Right lung (tissue), 5 donors: Measurements from ENCODE around the gene HABP4. TPM values are rescaled to one million over a fixed set of nuclear protein-coding genes. Genes with fewer than 3 reads are reported as not detected.
"Not testable (repeated sequence)": the region's sequence is repeated elsewhere in the genome, so short reads cannot be mapped to it uniquely, and the experiment has no call there.

Source experiments
- DNase-seq, 2 donors: peaks; one replicate each; pipeline ENCODE4 v3.0.0-alpha.2; 2013
- polyA plus RNA-seq, 5 donors: library from polyadenylated mRNA; unstranded; fragments of 120-200 nt; gene quantifications; one replicate each; pipeline versions ENCODE4 v1.2.1 to v1.2.3, GENCODE V29; 2013; ENCODE audit warnings: inconsistent platforms in 1 of 5, low replicate concordance in 1 of 5; ENCODE audit not compliant: insufficient read length in 5 of 5, insufficient read depth in 1 of 5

The HABP4 gene
- polyA plus RNA-seq, 5 donors: 8.0 to 12.4 (median 9.8) TPM

DNA sequence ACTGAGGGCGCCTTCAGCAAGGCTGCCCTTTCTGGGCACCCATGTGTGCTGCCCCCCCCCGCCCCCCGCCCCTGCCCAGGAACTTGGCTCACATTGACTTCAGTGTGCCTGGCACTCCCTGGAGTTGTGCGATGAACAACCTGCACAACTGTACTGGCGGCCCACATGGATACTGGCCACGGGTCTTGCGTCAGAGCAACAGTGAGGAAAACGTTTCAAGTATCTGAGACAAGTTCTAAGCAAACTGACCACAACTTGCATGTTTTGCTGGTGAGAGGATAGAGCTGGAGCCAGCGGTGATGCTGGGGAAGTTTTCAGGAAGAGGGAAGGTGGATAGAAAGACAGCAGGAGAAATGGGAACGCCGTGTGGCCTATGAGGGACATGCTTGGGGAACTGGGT lies 45.4 kb downstream of the HABP4 start:
- no peak for DNase-seq

DNA sequence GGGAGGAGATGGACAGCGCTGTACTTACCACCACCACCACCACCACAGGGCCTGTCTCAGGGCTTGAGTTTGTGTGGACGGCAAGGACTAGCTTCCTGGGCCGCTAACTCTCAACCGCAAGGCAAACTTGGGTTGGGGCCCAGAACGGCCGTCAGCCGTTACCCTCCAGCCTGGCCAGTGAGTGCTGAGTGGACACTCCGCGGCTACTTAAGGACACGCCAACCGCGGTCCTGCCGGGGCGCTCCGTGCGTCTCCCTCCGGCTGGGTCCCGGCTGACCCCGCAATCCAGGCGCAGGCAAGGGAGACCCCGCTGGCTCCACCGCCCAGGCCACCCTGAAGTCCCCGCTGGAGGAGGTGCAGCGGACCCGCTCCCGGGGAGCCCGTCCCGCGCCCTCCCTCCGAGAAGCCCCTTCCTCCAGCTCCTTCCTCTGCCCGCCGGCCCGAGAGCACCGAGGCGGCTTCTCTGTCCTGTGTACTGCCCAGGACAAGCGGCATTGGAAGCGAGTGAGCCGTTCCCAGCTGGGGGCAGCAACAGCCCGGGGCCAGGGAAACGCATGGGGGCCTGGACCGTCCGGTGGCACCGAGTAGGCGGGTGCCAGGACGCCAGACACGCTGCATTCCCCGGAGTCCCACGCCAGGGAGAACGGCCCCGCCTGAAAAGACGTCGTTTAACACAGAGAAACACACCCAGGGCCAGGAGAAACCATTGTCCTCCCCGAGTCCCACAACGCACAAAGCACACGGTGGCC lies 46.6 kb downstream of the HABP4 start:
- no peak for DNase-seq

DNA sequence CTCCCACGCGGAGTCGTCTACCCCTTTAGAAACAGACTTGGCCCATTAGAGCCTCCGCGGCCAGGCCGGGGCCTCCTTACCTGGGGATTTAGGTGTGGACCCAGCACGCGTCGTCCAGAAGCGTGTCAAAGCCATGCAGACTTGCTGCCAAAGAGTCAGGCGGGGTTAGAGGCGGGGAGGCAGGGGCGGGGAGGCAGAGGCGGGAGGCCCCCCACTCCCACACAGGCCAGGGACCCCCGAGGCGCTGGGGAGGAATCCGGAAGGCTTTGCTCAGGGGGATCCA lies 47.1 kb downstream of the HABP4 start:
- DNase-seq: no peak

DNA sequence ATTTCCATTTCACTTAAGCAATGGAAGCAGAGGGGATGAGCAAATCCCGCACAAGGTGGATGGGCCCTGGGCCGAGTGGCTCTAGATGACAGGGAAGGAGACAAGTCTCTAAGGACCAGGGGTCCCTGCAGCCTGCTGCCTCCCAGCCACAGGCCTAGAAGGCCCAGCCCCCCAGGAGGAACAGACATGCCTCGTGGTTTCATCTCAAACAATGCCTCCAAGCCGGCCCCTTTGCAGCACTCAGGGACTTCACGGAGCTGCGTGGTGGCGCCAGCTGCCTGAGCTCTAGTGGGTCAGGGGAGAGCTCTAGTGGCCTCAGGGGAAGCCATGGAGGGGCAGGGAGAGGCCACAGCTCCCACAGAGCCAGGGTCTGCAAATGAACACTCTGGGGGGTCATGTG lies 48.8 kb downstream of the HABP4 start:
- no peak for DNase-seq

DNA sequence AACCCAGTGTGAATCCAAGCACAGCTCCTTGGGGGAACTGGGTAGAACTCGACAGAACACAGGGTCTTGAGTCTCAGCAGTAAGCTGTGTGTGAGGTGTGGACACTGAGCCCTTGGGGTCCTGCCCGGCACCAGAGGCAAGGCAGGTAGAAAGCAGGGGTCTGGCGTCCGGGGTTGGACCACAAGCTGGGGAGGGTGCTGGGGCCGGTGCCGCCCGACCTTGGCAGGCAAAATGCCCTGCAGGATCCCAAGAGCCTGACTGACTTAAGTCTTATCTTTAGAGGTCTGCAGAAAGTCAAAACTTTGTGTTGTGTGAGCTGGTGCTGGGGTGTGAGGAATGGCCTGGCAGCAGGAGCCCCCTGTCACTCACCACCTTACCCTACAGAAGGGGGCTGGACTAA lies 49.3 kb downstream of the HABP4 start:
- DNase-seq: no peak

DNA sequence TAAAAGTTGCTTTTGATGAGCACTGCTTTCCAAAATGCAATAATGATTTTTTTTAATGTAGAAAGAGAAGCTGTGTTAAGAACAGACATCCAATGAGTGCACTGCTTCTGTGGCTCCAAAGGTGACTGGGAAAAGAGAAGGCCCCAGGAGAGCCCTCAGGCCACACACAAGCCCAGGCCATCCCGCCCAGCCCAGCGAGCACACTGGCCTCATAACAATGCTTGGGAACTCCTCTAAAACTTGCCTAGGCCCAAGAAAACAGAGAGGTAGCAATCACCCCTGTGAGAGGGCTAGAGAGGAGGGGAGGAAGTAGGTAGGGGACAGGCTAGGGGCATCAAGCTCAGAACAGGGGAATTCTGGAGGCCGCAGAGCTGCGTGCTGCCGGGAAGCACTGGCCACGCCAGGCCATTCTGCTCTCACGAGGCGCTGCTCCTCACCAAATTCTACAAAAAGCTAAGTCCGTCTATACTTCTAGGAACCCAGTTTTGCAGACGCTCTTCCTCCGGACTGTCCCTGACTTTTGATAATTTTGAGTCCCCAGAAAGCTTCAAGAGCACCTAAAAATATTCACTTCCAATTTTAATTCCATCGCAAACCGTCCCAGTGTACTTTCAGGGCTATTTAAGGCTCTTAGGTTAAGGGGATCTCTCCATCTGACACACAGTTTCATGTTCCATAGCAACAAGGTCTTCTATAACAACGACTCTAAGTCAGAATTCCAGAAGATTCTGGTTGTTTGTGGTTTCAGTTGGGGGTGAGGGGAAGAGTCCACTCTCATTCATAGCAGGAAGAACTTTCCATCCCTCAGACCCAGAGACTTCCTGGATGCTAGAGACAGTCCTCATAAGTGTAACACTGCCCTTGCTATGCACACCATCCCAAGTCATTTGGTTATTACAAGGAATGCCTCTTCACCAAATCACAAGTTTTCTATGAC lies 51.0 kb downstream of the HABP4 start:
- no peak for DNase-seq

DNA sequence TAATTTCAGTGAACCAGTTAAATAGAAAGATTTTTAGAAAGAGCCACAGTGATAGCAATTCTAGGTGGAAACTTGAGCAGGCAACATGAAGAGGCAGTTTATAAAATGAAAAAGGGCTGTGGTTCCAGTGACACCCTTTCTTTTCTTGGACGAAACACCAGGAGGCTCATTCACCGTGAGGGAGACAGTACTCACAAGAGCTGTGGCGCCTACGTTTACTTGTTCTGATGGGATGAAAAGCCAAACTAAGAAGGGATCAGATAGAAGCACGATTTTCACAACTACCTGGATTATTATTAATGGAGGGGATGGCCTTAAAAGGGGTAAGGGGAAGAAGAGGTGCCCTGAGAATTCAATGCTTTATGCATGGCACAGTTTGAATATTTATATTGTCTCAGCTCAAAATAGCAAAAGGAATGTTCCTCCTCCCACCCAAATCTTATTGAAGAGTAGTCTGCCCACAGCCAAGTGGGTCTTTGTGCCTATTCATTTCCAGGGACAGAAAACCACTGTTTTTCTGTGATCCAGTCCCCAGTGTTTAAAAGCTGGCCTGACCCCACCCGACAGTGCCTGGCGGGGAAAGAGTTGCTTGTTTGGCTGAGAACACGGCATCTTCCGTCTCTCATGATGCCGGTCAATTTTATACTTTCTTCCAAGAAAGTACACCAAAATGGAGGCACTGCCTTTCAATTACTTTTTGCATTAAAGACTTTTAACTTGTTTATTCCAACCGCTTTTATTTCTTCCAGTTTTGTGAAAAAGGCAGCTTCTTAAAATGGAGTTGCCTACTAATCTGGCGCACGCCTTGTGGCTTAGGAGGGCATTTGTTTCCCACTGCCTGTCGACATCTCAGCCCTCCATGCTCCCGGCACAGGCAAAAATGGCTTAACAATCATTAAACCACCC lies 51.9 kb downstream of the HABP4 start:
- DNase-seq: no peak

DNA sequence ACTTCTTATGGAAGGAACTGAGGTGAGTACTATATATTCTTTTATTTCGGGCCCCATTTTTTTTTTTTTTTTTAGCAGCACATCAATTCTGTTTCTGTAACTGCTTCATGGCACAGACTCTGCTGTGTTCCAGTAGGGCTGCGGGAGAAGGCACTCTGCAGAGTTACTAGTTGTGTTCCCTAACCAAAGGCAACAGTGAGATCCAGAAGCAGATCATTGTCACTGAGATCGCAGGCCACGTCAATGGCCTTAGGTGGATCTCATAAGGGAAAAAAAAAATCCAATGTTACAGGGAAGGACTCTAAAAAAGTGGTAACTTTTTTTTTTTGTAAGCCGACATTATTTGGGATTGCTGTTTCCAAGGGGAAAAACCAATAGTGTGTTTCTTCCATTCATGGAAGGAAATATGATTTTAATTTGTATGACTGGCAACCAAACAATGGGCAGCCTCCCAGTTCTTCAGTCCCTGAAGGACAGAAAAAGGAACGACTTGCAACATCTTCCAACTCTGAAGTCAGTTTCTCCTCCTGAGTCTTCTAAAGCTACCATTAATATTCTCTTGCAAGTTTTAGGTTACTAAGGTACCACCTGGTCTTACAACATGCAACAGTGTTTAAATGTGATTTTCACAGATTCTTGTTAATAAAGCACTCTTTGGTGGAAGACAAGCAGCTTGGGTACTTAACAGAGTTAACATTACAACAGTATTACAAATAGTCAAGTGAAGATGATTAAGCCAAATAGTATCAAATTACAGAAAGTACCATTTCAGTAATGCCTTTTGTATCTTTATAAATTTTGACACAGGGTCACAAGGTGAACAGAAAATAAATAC lies 52.8 kb downstream of the HABP4 start:
- DNase-seq: no peak

DNA sequence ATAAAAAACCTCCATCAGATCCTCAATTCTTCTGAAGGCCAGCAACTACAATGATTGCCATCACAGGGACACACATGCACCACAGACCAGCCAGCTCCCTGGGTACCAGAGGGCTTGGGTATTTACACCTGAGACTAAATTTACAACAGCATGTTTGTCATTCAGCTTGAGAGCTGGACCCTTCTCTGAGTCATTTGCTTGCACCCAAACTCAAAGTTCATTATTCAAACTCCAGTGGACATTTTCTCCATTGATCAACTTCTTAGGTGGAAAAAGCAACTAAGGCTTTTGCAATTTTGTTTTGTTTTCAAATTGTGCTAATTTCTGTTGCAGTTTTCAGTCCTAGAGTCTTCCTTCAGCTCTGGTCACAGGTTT lies 53.4 kb downstream of the HABP4 start:
- DNase-seq: not testable (repeated sequence)

DNA sequence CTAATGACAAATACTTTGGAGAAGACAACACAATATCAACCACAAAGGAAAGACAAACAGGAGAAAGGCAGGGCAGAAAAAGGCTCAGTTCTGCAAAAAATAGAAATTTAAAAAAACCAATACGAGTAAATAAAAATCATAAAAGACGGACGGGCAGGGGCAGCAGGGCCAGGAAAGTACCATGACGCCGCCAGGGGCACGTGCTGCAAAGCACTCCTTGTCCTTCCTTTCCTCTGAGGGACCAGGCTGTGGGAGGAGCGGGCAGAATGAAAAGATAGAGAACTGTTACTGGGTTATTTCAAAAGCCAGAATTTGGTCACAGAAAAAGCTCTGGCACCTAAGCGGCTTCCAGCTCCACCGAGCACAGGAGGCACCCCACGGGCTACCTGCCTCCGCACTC lies 53.9 kb downstream of the HABP4 start:
- DNase-seq: no peak

DNA sequence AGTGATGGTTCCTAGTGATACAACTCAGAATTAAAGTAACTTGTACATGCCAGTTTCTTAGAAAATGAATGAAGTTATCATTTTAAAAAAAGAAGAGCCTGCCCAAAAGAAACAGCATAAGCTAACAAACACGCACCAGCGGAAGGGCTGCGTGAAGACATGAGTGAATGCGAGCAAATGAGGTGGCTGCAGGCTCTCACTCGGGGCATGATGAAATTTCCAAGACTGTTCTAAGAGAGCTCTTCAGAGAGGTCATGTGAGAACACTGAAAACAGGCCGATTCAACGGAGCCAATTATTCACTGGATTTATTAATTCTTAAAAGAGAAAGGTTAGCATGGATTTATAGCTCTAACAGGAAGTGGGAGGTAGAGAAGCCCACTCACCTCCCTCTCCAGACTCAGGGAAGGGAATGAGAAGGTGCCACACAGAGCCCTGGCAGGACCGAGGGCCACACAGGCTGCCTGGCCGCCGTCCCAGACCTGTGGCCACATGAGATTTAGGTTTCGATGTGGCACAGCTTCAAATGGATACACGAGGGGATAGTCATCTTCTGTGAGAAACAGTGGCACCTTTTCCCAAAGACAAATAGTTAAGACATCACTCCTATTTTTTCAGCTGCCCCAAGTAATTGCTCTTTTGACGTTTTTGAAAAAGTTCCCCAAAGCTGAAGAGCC lies 55.5 kb downstream of the HABP4 start:
- DNase-seq: no peak

DNA sequence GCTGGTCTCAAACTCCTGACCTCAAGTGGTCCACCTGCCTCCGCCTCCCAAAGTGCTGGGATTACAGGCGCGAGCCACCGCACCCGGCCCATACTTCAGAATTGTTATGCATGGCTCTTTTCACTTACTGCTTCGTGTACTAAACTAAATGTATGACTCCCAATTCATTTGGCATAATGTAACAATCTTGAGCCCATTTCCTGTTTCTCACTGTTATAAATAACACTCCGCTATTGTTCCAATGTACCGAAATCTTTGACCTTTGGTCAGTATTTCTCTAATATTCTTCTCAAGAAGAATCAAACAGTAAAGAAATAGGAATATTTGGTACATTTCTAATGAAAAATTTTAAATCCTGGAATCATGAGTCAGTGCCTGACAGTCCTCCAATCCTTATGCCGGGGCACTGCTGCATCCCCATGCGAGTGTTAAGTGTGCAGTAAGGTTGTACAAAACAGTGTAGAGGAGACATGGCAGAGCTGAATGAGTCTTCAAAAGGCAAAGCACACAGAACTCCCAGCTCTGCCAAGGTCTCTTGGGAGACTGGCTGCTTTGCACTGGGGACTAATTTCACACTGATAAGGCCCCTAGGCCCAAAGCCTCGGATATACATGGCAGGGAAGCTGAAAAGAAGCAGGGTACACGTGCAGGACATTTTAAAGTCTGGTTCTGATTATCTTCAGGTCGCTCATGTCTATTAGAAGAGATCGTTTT lies 58.4 kb downstream of the HABP4 start:
- no peak for DNase-seq

DNA sequence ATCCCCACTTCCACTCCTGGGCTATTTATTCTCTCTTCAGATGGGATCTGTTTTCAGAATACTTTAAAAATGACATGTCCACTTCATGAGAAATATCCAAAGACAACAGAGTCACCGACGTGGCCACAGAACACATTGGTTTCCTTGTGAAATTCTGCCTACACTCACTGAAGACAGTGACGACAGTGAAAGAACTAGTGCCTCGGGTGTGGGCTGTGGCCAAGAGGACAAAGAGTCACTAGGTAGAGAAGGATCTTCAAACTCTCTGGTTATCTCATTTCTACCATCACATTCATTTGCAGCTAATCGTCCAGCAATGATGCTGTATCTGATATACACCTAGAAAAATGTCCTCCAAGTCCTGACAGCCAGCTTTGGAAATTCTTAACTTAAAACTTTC lies 59.1 kb downstream of the HABP4 start:
- no peak for DNase-seq

DNA sequence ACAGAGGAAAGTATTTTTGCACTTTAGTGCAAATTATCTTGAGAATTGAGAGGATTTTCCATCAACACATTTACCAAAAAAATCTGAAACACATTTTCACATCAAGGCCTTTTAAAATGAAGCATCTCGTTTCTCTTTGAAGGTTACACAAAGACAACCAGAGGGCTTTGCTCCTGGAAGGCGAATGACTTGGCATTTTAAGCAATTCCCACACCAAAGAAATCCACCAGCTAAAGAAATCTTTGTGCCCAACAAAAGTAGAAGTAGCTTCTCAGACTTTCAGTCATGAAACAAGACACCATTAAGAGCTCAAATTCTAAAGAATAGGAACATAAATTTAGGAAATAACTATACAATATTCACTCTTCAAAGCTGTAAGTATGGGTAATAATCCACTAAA lies 59.9 kb downstream of the HABP4 start:
- no peak for DNase-seq

DNA sequence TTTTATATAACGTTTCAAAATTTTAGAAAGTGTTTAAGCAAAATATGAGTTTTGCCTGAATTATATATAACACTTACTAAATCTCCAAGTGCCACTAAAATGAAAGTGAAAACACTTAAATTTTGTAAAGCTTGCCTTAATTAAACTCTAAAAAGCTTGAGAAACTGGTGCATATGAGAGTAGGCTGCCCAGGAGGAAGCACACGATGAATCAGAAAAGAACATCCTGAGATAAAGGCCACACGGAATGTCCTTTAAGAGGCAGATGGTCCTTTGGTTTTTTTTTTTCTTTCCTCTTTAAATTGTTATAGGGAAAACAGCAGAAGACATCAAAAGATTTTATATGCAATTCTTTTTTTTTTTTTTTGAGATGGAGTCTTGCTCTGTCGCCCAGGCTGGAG lies 60.3 kb downstream of the HABP4 start:
- no peak for DNase-seq

DNA sequence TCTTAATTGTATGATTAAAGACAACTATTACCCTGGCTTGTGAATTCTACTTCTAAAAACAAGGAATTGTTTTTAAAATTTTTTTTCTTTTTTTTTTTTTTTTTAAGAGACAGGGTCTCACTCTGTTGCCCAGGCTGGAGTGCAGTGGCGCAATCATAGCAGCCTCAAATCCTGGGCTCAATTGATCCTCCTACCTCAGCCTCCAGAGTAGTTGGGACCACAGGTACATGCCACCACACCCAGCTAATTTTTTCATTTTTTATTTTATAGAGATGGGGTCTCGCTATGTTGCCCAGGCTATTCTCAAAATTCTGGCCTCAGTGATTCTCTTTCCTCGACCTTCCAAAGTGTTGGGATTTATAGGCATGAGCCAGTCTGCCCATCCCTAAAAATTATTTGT lies 62.3 kb downstream of the HABP4 start:
- no peak for DNase-seq

DNA sequence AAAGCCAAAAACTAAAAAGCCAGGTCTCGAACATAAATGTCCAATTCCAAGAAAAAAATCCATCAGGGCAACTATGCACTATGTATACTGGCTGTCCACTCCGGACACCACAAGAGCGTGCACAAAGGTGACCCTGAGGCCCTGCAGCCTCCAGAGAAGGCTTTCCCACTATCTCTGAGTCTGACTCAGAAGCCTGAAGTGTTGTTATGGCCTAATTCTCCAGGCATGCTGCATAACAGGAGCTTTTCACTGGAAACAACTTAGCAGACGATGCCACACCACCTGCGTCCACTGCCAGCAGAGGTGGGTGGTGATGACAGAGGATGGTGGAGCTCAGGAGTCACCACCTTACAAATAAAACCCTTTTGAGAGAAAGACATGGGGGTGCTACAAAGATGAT lies 63.7 kb downstream of the HABP4 start:
- DNase-seq: no peak

DNA sequence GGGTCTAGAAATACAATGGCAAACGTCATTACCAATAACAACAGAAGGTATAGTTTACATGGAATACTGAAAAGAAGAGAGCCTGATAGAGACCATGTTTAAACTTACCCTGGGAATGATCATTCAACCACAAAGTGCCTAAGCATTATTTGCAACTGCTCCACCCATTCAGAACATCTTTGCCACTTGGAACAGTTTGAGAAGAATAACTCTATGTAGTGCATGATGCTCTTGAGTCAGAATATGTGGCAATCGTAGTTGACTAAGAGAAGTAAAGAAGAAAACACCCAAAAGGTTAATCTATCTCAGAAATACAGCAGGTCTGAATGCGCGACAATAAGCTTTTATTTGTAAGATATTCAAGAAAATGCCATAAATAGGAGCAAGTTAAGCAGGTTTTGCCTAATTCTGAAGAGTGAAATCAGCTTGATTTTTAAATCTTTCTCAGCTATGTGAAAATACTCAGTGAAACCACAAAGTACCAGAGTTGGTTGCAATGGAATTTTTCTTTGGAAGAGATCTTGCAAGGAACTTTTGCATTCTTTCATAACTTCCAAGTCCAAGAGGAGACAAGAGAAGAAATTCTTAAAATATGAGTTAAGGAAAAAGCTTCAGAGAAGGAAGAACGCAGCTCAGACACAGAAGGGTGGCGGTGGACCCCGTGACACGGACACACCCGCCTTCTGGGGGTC lies 64.3 kb downstream of the HABP4 start:
- no peak for DNase-seq

DNA sequence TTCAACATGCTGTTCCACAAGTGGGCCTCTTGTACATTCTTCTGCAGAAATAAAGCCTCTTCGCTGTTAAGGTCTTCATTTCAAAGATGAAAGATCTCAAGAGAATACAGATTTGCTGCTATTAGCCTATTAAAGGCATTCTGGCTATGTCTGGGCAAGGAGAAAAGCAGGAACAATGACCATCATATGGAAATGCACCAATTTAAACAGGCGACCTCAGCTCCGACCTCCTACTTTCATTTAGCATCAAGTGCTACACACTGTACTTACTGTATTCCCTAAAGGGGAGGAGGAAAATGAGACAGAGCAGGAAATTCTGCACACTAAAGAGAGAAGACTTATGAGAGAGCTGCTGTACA lies 64.8 kb downstream of the HABP4 start:
- DNase-seq: no peak
